ENCODE measurements around the gene SDF4. TPM values are rescaled to one million over a fixed set of nuclear protein-coding genes. Genes with fewer than 3 reads are reported as not detected.

The SDF4 gene
- total RNA-seq, 2 donors from 2014 or later, result 85.9 to 95.6 TPM

DNA sequence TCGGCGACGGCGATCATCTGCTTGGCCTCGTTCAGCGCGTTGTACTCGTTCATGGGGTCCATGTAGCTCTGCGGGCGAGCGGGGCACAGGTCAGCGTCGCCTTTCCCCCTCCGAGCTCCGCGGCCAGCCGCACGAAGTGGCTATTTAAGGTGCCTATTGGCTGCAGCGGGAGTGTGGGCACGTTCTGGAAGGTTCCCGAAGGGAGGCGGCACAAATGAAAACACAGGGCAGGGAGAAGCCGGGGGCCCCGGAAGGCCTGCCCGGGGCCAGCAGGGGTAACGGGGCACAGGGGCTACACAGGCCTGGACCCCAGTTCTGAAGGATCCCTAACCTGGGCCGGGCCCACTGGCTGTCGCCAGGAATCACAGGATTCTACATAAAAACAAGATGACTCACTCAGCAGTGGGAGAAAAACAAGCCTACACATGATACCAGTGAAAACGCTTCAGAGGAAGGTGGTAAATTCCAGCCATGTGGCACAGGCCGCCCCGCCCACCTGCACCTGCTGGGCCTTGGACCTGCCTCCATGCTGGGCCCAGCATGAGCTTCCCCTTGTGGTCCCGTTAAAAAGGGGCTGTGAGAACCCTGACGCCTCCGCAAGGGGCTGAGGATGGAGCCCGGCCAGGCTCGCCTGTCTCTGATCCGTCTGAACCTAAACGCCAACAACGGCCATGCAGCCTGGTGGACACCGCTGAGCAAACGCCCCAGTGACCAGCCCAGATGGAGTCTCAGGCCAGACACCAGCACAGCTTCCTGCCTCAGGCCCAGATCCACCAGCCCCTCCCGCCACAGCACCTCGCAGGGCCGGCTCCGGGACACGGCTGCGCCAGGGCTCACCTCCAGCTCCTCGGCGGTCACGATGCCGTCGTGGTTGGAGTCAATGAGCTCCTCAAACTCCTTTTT, 13.9 kb downstream of the SDF4 start:
- no peaks in the 10 kb centered on the region for H3K9me3 ChIP-seq (ENCODE audit: control insufficient read depth, low read length)
- H3K36me3 Mint-ChIP-seq (ENCODE audit: low read depth), result peaks cover 28% of the 10 kb centered on the region
- no peak overlapping the region for H3K4me3 Mint-ChIP-seq
- no peaks in the 10 kb centered on the region for H3K27me3 ChIP-seq (ENCODE audit: control insufficient read depth, insufficient read depth, low read length, poor library complexity, severe bottlenecking)
- WGBS, 2 experiments (ENCODE audit: insufficient coverage in 1 of 2, insufficient read length in 1 of 2), result 93 to 94% methylated on average over 47 to 52 of the region's 52 CpGs
- no peaks in the 10 kb centered on the region for H3K27me3 Mint-ChIP-seq (ENCODE audit: insufficient read depth)
- H3K9me3 Mint-ChIP-seq, result no peaks in the 10 kb centered on the region
- H3K4me3 ChIP-seq (ENCODE audit: low read length), result no peak overlapping the region
- no peaks in the 10 kb centered on the region for H3K4me1 ChIP-seq (ENCODE audit: control insufficient read depth, insufficient read depth, low read length)
- TF ChIP-seq, protein P1, sequence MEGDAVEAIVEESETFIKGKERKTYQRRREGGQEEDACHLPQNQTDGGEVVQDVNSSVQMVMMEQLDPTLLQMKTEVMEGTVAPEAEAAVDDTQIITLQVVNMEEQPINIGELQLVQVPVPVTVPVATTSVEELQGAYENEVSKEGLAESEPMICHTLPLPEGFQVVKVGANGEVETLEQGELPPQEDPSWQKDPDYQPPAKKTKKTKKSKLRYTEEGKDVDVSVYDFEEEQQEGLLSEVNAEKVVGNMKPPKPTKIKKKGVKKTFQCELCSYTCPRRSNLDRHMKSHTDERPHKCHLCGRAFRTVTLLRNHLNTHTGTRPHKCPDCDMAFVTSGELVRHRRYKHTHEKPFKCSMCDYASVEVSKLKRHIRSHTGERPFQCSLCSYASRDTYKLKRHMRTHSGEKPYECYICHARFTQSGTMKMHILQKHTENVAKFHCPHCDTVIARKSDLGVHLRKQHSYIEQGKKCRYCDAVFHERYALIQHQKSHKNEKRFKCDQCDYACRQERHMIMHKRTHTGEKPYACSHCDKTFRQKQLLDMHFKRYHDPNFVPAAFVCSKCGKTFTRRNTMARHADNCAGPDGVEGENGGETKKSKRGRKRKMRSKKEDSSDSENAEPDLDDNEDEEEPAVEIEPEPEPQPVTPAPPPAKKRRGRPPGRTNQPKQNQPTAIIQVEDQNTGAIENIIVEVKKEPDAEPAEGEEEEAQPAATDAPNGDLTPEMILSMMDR (conservative IDR thresholded peaks at IDR 0.05), result no peak
- no peak overlapping the region for H3K27ac ChIP-seq (ENCODE audit: low read depth, low read length)
- DNase-seq, result peak; percentile 80
- no peaks in the 10 kb centered on the region for H3K4me1 Mint-ChIP-seq
- no peak overlapping the region for H3K27ac Mint-ChIP-seq
- no peak overlapping the region for H3K9ac ChIP-seq (ENCODE audit: extremely low read depth, low read length, poor library complexity, severe bottlenecking)
- peaks cover 28% of the 10 kb centered on the region for H3K36me3 ChIP-seq (ENCODE audit: control insufficient read depth, insufficient read depth, low read length)

DNA sequence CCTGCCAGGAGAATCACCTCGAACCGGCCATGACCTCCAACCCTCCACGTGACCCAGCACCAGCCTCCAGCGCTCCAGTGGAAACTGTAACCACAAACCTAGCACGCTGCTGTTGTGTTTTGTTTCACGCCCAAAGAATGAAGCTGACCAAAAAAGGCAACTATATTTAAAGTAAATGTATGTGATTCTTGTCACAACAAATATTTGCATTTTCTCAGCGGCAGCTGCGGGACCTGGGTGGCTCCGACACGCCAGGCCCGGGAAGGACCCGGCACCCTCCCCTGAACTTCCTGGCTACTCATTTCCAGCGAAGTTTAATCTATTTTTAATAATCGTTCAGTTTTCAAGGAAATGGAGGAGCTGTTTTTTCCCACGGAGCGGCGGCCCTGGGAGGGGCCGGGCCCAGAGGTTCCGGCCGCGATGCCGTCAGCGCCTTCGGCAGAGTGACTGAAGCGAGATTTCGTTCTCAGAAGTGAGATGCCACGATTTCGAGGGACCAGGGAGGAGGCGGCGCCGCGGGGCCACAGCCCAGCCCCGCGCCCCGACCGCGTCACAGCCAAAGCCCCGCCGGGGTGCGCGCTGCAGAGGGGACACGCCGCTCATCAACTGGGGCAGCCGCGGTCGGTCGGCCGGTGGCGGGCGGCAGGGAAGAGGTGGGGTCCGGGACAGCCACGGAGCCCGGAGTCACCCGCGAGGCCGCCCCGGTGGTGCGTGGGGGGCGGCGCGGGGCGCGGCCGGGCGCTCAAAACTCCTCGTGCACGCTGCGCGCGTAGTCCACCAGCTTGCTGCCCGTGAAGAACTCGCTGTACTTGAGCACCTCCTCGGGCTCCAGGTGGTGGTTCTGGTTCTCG, 14.8 kb downstream of the SDF4 start:
- WGBS, 2 experiments (ENCODE audit: insufficient coverage in 1 of 2, insufficient read length in 1 of 2), result 96 to 97% methylated on average over 54 to 74 of the region's 74 CpGs
- no peaks in the 10 kb centered on the region for H3K4me1 ChIP-seq (ENCODE audit: control insufficient read depth, insufficient read depth, low read length)
- H3K27ac ChIP-seq (ENCODE audit: low read depth, low read length), result no peak overlapping the region
- Mint-ChIP-seq H3K36me3 (ENCODE audit: low read depth) (peaks cover 25% of the 10 kb centered on the region), H3K9me3 (no peaks in the 10 kb centered on the region), H3K27me3 (ENCODE audit: insufficient read depth) (no peaks in the 10 kb centered on the region), H3K27ac (peak overlapping the region; percentile 48), H3K4me1 (no peaks in the 10 kb centered on the region), H3K4me3 (no peak overlapping the region)
- TF ChIP-seq, protein P1 (conservative IDR thresholded peaks at IDR 0.05), result no peak
- H3K4me3 ChIP-seq (ENCODE audit: low read length), result no peak overlapping the region
- DNase-seq, result no peak
- H3K27me3 ChIP-seq (ENCODE audit: control insufficient read depth, insufficient read depth, low read length, poor library complexity, severe bottlenecking), result no peaks in the 10 kb centered on the region
- H3K9me3 ChIP-seq (ENCODE audit: control insufficient read depth, low read length), result no peaks in the 10 kb centered on the region
- H3K36me3 ChIP-seq (ENCODE audit: control insufficient read depth, insufficient read depth, low read length), result peaks cover 21% of the 10 kb centered on the region
- no peak overlapping the region for H3K9ac ChIP-seq (ENCODE audit: extremely low read depth, low read length, poor library complexity, severe bottlenecking)

DNA sequence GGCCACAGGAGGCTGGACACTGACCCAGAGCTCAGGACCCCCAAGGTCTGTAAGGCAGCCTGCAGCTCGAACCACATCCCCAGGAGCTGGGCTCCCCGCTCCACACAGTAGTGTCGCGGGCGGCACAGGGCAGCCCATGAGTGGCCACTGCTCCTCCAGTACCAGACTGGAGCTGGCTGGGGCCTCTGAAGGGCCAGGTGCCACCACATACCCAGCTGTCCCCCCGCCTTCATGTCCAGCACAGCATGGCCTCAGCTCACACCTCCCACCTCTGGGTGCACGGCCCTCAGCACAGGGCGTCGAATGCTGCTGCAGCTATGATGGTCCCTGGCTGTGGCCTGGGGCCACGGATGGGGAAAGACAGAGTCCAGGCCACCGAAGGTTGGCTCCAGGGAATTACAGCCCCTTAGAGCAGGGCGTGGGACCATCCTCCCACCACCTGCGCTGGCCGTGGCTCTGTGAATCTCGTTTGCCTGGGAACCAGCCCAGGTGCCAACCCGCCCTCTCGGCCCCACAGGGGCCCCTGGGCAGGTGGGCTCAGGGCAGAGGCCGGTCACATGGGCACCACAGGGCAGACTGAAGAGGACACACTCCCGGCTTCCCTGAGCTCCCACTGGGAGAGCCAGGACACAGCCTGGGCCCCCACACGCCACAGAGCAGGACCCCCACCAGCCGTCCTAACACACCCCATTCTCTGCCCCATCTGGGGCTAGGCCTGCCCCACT, 15.8 kb downstream of the SDF4 start:
- Mint-ChIP-seq H3K36me3 (ENCODE audit: low read depth) (peaks cover 21% of the 10 kb centered on the region), H3K9me3 (no peaks in the 10 kb centered on the region), H3K27me3 (ENCODE audit: insufficient read depth) (no peaks in the 10 kb centered on the region), H3K4me3 (no peak overlapping the region), H3K27ac (no peak overlapping the region), H3K4me1 (no peaks in the 10 kb centered on the region)
- Histone ChIP-seq H3K9ac (ENCODE audit: extremely low read depth, low read length, poor library complexity, severe bottlenecking) (no peak overlapping the region), H3K27me3 (ENCODE audit: control insufficient read depth, insufficient read depth, low read length, poor library complexity, severe bottlenecking) (no peaks in the 10 kb centered on the region), H3K36me3 (ENCODE audit: control insufficient read depth, insufficient read depth, low read length) (peaks cover 13% of the 10 kb centered on the region), H3K27ac (ENCODE audit: low read depth, low read length) (no peak overlapping the region), H3K4me3 (ENCODE audit: low read length) (no peak overlapping the region), H3K9me3 (ENCODE audit: control insufficient read depth, low read length) (no peaks in the 10 kb centered on the region), H3K4me1 (ENCODE audit: control insufficient read depth, insufficient read depth, low read length) (no peaks in the 10 kb centered on the region)
- 91 to 98% methylated on average over 17 to 21 of the region's 21 CpGs for WGBS, 2 experiments (ENCODE audit: insufficient coverage in 1 of 2, insufficient read length in 1 of 2)
- DNase-seq, result no peak
- TF ChIP-seq, protein P1 (conservative IDR thresholded peaks at IDR 0.05), result no peak

Measured in endodermal cell (in vitro differentiated cells).